ENCODE results near the gene SNRNP40. TPM values are rescaled to one million over a fixed set of nuclear protein-coding genes. Genes with fewer than 3 reads are reported as not detected.
A peak's percentile ranks its signal among the peaks of the same experiment; 100 is the strongest.

Gene SNRNP40
- total and polyA plus RNA-seq, 10 of the 15 experiments (the other 5 are each of a cell fraction or from before 2014, with no cell fraction given), result 34.9 to 212 (median 115) TPM

DNA sequence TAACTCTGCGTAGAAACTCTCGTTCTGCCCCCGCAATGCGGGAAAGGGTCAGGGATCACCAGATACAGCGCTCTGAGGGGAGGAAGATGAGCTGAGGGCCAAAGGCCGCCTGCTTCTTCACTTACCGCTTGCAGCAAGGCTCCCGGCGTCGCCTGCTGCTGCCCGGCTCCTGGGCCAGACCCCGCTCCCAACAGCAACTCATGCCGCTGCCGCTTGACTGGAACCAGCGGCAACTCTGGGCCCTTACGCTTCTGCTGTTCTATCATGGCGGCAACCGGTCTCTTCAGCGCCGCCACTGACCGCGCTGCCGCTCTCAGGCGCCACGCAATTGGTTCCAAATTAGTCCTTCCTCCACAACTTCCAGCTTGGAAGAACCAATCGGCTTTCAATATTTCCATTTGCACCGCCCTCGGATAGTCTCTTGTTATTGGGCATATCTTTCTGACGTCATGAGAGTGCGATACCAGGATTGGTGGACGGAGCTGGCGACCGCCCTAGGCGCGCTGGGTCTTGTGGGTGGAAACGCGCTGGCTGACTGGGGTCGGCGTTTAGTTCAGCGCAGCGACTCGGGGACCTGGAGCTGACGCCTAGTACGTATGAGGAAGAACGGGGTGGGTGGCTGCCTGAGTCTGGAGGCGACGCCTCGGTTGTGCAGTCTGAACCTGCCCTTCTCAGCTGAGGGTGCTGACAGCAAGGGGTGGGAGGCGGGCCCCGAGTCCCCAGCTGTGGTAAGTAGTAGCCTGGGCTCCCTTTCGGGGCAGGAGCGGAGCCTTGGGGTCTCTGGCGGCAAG, at the start of gene SNRNP40, which contains the start of gene ZCCHC17 (continued):
- TF ChIP-seq, protein P1, sequence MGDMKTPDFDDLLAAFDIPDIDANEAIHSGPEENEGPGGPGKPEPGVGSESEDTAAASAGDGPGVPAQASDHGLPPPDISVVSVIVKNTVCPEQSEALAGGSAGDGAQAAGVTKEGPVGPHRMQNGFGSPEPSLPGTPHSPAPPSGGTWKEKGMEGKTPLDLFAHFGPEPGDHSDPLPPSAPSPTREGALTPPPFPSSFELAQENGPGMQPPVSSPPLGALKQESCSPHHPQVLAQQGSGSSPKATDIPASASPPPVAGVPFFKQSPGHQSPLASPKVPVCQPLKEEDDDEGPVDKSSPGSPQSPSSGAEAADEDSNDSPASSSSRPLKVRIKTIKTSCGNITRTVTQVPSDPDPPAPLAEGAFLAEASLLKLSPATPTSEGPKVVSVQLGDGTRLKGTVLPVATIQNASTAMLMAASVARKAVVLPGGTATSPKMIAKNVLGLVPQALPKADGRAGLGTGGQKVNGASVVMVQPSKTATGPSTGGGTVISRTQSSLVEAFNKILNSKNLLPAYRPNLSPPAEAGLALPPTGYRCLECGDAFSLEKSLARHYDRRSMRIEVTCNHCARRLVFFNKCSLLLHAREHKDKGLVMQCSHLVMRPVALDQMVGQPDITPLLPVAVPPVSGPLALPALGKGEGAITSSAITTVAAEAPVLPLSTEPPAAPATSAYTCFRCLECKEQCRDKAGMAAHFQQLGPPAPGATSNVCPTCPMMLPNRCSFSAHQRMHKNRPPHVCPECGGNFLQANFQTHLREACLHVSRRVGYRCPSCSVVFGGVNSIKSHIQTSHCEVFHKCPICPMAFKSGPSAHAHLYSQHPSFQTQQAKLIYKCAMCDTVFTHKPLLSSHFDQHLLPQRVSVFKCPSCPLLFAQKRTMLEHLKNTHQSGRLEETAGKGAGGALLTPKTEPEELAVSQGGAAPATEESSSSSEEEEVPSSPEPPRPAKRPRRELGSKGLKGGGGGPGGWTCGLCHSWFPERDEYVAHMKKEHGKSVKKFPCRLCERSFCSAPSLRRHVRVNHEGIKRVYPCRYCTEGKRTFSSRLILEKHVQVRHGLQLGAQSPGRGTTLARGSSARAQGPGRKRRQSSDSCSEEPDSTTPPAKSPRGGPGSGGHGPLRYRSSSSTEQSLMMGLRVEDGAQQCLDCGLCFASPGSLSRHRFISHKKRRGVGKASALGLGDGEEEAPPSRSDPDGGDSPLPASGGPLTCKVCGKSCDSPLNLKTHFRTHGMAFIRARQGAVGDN (IDR thresholded peaks at IDR 0.05), result peak; percentile 14; the same call in 1 of the 2 replicates
- TF ChIP-seq PAX5 (IDR thresholded peaks at IDR 0.05; ENCODE audit: borderline replicate concordance, low read depth, low read length) (no peak), ASH2L (IDR thresholded peaks at IDR 0.05; ENCODE audit: borderline replicate concordance, low read depth) (no peak), FOS (IDR thresholded peaks at IDR 0.05; ENCODE audit: borderline replicate concordance, extremely low read depth, insufficient read length) (peak; percentile 58), YBX1 (IDR thresholded peaks at IDR 0.05) (no peak), ETV6 (conservative IDR thresholded peaks at IDR 0.05 in 1 of 2, IDR thresholded peaks at IDR 0.05 in 1 of 2; ENCODE audit: borderline replicate concordance in 1 of 2, low read depth in 1 of 2) (no peak), TCF3 (IDR thresholded peaks at IDR 0.05; ENCODE audit: borderline replicate concordance, insufficient read depth, low read depth, low read length) (no peak), SIN3A (IDR thresholded peaks at IDR 0.05; ENCODE audit: low read depth, low read length) (0 out of 2 replicates have a peak, but pooled peaks have one; percentile 71), PAX8 (IDR thresholded peaks at IDR 0.05) (no peak), SREBF1 (IDR thresholded peaks at IDR 0.05; ENCODE audit: low read length) (no peak), HDAC6 (IDR thresholded peaks at IDR 0.05; ENCODE audit: unreplicated experiment) (no peak), MXI1 (IDR thresholded peaks at IDR 0.05; ENCODE audit: low read depth, low read length) (peak; percentile 83), MEF2A (IDR thresholded peaks at IDR 0.05; ENCODE audit: insufficient read depth, low read depth, low read length) (no peak), NFIC (IDR thresholded peaks at IDR 0.05; ENCODE audit: low read depth, low read length) (no peak)
- TF ChIP-seq, protein P2, sequence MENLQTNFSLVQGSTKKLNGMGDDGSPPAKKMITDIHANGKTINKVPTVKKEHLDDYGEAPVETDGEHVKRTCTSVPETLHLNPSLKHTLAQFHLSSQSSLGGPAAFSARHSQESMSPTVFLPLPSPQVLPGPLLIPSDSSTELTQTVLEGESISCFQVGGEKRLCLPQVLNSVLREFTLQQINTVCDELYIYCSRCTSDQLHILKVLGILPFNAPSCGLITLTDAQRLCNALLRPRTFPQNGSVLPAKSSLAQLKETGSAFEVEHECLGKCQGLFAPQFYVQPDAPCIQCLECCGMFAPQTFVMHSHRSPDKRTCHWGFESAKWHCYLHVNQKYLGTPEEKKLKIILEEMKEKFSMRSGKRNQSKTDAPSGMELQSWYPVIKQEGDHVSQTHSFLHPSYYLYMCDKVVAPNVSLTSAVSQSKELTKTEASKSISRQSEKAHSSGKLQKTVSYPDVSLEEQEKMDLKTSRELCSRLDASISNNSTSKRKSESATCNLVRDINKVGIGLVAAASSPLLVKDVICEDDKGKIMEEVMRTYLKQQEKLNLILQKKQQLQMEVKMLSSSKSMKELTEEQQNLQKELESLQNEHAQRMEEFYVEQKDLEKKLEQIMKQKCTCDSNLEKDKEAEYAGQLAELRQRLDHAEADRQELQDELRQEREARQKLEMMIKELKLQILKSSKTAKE (IDR thresholded peaks at IDR 0.05; ENCODE audit: low read depth, poor library complexity, severe bottlenecking), result no peak

All from GM12878 (cell line).